CD4-positive, alpha-beta T cell treated with Interleukin-1 beta for 1 hour (primary cell): Measurements from ENCODE around the gene NVL.
"Not testable (repeated sequence)": the region's sequence is repeated elsewhere in the genome, so short reads cannot be mapped to it uniquely, and the experiment has no call there.

Experiments used
- DNase-seq, 2 donors: peaks; one replicate each; pipeline ENCODE4 v3.0.0-alpha.2; 2020 to 2022

Gene NVL

DNA sequence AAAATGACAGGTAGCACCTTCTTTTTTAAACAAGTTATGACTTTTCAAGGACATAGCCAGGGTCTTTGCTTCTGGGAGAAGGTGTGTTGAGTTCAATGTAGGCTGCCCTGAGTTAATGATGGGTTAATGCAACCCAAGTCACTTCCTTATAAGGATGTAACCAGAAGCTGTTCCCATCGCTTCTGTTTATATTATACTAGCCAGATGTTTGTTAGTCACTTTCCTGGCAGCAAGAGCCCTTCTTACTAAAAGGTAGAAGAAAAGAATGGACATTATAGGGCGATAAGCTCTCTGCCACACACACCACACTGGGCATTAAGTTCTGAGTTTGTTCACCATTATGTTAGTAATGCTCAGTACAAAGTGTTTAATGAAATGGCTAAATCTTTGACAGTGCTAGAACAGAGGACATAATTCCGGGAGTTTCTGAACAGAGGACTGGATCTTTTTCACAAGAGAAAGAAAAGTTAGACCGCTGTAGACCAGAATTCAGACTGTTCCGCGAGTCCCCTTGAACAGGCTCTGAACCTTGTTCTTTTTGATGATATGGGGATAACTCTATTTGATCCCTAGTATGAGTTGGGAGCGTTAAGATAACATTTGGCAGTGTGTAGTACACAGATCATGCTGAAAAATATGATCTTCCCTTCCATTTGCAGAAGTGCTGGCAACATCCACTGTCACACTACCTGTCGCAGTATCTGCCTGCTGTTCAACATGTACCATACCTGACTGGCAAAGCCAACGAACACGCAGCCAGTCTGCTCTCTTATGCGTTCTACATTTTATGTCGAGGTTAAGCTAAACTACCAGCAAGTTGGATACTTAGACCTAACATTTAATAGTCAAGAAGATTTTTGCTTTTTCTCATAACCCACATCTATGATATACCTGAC, 105.9 kb downstream of the NVL start:
- DNase-seq: no peak

DNA sequence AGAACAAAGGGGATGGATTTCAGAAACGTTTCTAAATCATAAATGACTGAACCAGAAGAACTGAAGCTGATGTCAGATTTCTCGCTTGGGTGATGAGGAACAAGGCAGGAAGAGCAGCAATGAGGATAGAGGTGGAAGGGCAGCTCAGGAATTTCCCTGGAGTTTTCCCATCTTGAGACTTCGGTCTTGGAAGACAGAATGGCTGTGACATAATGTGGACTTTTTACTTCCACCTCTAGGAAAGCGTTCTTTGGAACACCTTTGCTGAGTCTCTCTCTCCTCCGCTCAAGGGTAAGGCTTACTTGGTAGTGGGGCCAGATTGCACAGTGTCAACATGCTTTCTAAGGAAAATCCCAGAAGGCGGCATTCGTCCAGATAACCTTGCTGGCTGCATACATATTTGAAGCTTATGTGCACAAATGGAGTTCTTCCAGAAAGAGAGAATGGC, 110.3 kb downstream of the NVL start:
- DNase-seq: no peak

GRCh38 chr1:224219011-224219611, 110.9 kb downstream of the NVL start:
- no peak for DNase-seq

- no peak for DNase-seq
Measured at GRCh38 chr1:224217655-224218623, 112.0 kb downstream of the NVL start.

DNA sequence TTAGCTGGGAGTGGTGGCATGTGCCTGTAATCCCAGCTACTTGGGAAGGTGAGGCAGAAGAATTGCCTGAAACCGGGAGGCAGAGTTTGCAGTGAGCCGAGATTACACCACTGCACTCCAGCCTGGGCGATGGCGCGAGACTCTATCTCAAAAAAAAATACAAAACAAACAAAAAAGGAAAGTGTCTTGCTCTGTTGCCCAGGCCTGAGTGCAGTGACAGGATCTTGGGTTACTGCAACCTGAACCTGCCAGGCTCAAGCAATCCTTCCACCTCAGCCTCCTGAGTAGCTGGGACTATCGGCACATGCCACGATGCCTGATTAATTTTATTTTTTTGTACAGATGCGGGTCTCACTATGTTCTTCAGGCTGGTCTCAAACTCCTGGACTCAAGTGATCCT, 113.6 kb downstream of the NVL start:
- DNase-seq: no peak

DNA sequence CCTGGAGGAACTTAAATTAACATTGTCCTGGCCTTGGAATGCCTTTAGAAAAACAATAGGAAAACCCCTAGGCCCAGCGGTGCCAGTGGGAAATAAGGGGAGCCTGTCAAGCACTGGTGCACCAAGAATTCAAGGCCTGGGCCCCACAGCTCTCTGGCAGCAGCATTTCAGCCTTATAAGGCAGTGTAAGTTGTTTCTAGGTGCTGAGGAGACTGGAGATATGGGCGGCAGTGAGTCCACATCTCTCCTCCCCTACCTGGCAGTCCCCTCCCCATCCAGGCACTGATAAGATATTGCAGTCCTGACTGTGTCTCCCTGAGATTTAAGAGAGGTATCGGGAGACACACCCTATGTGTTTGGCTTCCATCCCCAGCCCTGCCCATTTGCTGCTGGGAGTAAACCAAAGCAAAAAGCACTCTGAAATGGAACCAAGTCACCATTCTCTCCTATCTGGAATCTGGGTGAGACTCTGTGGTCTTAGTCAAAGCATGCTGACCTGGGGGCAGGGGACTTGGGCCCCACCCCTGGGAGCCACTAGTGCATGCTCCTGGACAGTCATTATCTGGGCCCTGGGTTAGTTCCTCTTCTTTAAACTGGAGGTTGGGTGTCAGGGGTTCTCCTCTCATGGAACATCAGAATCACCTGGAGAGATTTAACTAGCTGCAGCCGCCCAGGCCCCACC, 116.4 kb downstream of the NVL start:
- DNase-seq: no peak

DNA sequence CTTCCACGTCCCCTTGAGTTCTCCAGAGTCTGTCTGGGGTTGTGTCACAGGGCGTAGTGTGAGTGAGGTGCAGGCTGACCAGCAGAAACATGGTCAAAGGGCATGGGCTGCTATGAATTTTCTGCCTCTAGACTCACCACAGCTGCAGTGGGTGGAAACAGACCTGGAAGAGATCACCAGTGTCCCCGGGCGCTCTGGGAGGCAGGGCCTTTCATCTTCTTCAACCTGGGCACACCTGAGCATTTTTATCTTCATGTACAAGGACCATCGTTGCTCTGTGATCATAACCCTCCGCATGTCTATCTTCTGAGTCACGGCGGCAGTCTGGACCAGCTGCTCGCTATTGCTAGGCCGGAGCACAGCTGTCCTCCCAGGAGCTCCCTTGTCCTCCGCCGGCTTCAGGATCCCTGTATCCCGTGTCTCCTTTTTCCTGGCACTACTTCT, 117.3 kb downstream of the NVL start:
- DNase-seq: no peak

GRCh38 chr1:224211206-224211962, 118.6 kb downstream of the NVL start:
- DNase-seq: no peak

- DNase-seq: not testable (repeated sequence)
Measured at GRCh38 chr1:224205931-224206538, 123.9 kb downstream of the NVL start.

GRCh38 chr1:224205438-224205840, 124.5 kb downstream of the NVL start:
- DNase-seq: peak; percentile 11 to 64

DNA sequence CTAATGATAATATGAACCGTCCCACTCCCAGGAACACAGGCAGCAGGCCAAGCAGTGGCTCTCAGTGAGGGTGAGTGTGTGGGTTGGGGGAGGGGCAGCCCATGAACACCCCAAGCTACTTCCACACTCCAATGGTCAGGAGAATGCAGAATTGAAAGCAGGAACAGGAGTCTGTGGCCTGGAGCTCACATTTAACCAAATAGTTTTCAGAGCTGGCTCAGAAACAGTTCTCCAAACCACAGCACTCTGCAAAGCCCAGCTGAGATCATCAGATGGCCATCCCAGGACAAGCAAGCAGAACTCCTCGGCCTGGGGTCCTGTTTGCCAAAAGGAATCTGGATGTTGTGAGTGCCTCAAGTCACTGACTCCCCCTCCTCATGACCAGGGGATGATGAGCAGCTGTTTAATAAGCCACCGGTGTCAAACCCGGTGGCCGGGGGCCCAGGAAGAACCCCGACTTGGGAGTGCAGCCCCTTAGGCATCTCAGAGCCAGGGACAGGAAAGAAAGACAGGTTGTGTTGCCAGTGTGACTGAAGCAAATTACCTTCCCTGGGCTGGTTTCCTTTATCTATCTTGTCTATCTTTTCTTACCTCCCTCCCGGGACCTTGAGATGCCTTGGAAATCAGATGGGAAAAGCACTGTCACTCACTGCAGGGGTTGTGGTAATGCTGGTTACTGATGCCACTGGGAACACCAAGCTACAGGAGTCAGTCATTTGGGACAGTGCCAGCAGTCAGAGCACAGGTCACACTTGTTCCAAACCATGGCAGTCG, 126.5 kb downstream of the NVL start:
- DNase-seq: peak in 1 of 2 donors; percentile 69

DNA sequence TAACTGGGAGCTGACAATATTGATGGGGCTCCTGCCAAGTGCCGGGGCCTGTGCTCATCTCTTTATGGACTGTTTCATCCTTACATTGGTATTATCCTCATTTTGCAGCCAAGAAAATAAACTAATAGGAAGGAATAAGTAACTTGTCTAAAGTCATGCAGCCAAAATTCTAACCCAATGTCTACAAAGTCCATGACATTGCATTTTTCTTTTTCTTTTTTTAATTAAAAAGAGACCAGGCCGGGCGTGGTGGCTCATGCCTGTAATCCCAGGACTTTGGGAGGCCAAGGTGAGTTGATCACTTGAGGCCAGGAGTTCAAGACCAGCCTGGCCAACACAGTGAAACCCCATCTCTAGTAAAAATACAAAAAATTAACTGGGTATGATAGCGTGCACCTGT, 128.1 kb downstream of the NVL start:
- DNase-seq: no peak

GRCh38 chr1:224201383-224201782, 128.6 kb downstream of the NVL start:
- DNase-seq: no peak

DNA sequence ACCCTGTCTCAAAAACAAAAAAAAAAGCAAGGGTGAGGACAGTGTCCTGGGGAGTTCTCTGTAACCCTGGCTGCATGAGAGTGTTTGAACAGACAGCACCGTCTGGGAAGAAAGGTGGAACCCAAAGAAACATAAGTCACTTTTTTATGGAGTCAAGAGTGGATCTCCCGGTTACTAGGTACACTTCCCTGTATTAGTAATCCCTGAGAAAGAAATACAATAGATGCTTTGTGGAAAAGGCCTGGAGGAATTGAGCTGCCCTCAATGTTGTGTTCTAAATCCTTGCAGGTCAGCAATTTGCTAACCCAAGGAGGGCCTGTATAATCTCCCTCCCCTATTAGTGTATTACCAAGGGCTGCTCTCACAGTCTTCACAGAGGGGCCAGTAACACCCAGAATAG, 130.3 kb downstream of the NVL start:
- DNase-seq: no peak

DNA sequence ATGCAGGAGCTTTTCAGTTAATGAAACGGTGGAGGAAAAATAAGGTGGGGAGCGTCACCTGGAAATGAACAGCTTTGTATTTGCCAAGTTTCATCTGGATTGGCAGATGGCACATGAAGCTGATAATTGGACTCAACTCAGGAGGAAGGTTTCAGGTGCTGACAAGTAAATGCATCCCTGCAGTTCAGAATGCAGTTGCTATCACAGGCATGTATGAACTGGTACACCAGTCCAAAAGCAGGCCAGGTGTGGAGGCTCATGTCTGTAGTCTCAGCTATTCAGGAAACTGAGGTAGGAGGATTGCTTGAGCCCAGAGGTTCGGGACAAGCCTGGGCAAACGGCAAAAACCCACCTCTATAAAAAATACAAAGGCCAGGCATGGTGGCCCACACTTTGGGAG, 131.4 kb downstream of the NVL start:
- DNase-seq: no peak

- DNase-seq: no peak
Measured at GRCh38 chr1:224196813-224197600, 133.0 kb downstream of the NVL start.

- DNase-seq: no peak
Measured at GRCh38 chr1:224193319-224193966, 136.5 kb downstream of the NVL start.

DNA sequence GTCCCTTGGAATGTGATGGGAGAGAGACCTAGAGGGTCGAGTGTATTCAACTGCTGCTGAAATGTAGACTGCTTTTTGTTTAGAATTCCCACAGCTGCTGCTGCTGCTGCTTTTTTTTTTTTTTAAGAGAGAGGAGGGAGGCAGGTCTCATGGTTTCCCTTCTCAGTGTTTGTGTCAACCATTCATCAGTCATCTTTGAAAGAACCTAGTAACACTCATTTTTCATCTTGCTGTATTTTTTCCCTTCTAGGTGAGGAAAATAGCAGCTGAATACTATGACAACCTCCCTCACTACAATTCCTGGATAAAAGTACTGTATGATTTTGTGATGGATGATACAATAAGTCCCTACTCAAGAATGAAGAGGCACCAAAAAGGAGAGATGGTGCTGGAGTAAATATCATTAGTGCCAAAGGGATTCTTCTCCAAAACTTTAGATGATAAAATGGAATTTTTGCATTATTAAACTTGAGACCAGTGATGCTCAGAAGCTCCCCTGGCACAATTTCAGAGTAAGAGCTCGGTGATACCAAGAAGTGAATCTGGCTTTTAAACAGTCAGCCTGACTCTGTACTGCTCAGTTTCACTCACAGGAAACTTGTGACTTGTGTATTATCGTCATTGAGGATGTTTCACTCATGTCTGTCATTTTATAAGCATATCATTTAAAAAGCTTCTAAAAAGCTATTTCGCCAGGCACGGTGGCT, 137.7 kb downstream of the NVL start:
- DNase-seq: no peak
